ENCODE data around the gene PUS1.

The PUS1 gene

DNA sequence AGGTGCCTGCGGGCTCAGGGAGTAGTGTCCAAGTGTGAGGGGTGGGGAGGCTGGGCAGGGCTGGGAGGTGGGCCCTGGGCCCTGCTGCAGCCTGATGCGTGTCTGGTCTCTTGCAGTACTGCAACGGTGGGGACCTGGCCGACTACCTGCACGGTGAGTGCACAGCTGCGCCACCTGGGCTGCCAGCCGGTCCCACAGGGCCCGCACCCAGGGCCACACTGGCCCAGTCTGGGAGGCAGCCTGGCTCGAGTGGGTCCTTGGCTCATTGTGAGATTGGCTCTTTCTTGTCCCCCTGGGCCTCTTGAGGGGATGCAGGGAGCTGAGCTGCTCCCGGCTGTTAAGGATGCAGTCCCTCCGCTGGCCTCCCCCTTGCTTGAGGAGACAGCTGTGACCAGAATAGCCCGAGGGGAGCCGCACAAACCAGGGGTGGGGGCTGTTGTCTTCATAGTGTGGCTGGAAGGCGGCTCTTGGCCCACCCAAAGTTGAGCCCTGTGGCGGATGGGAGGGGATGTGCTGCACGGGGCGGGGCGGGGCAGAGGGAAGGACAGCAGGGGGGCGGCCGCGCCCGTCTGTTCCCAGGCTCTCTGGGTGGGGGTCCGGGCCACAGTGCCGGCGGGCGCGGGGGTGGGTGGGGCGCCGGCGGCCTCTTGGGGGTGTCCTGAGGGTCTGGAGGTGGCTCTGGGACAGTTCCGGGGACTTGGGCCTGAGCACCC, 21.5 kb upstream of the PUS1 start:
- Histone ChIP-seq H3K4me1 (ENCODE audit: insufficient read depth, low read length) (no peaks in the 10 kb centered on the region), H3K4me3 (ENCODE audit: low read depth in 1 of 2, low read length in 2 of 2) (no peak overlapping the region), H3K9ac (ENCODE audit: low read depth, low read length) (no peak overlapping the region), H4K20me1 (ENCODE audit: insufficient read depth, low read length) (peaks cover 66% of the 10 kb centered on the region), H3K27ac (ENCODE audit: low read length) (no peak overlapping the region), H3K36me3 (ENCODE audit: insufficient read depth, low read length) (peaks cover 82% of the 10 kb centered on the region), H3K9me3 (ENCODE audit: insufficient read depth, low read length, severe bottlenecking) (no peaks in the 10 kb centered on the region), H3K27me3 (ENCODE audit: insufficient read depth, low read length, poor library complexity) (no peaks in the 10 kb centered on the region), H3K79me2 (ENCODE audit: insufficient read depth, low read length) (peaks cover 41% of the 10 kb centered on the region), H2AFZ (ENCODE audit: low read depth, low read length) (no peak overlapping the region), H3K4me2 (ENCODE audit: insufficient read depth, low read length) (no peak overlapping the region)
- ATAC-seq (ENCODE audit: insufficient read depth, low read depth) (no peak; the same call in 2 of the 3 replicates), DNase-seq (no peak)
- no peak for TF ChIP-seq EZH2 (IDR thresholded peaks at IDR 0.05; ENCODE audit: borderline replicate concordance, low read depth, low read length, severe bottlenecking)
- TF ChIP-seq, protein P1, sequence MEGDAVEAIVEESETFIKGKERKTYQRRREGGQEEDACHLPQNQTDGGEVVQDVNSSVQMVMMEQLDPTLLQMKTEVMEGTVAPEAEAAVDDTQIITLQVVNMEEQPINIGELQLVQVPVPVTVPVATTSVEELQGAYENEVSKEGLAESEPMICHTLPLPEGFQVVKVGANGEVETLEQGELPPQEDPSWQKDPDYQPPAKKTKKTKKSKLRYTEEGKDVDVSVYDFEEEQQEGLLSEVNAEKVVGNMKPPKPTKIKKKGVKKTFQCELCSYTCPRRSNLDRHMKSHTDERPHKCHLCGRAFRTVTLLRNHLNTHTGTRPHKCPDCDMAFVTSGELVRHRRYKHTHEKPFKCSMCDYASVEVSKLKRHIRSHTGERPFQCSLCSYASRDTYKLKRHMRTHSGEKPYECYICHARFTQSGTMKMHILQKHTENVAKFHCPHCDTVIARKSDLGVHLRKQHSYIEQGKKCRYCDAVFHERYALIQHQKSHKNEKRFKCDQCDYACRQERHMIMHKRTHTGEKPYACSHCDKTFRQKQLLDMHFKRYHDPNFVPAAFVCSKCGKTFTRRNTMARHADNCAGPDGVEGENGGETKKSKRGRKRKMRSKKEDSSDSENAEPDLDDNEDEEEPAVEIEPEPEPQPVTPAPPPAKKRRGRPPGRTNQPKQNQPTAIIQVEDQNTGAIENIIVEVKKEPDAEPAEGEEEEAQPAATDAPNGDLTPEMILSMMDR (IDR thresholded peaks at IDR 0.05; ENCODE audit: borderline replicate concordance, extremely low read depth, low read length, poor library complexity, severe bottlenecking): no peak

GRCh38 chr12:131908092-131909080, 20.7 kb upstream of the PUS1 start:
- Histone ChIP-seq H3K79me2 (ENCODE audit: insufficient read depth, low read length) (peaks cover 32% of the 10 kb centered on the region), H2AFZ (ENCODE audit: low read depth, low read length) (no peak overlapping the region), H3K27ac (ENCODE audit: low read length) (no peak overlapping the region), H3K36me3 (ENCODE audit: insufficient read depth, low read length) (peaks cover 86% of the 10 kb centered on the region), H3K9ac (ENCODE audit: low read depth, low read length) (no peak overlapping the region), H3K9me3 (ENCODE audit: insufficient read depth, low read length, severe bottlenecking) (no peaks in the 10 kb centered on the region), H3K4me3 (ENCODE audit: low read depth in 1 of 2, low read length in 2 of 2) (no peak overlapping the region), H4K20me1 (ENCODE audit: insufficient read depth, low read length) (peaks cover 58% of the 10 kb centered on the region), H3K27me3 (ENCODE audit: insufficient read depth, low read length, poor library complexity) (no peaks in the 10 kb centered on the region), H3K4me1 (ENCODE audit: insufficient read depth, low read length) (no peaks in the 10 kb centered on the region), H3K4me2 (ENCODE audit: insufficient read depth, low read length) (no peak overlapping the region)
- ATAC-seq (ENCODE audit: insufficient read depth, low read depth) (no peak), DNase-seq (no peak)
- no peak for TF ChIP-seq EZH2 (IDR thresholded peaks at IDR 0.05; ENCODE audit: borderline replicate concordance, low read depth, low read length, severe bottlenecking)
- TF ChIP-seq, protein P1 (IDR thresholded peaks at IDR 0.05; ENCODE audit: borderline replicate concordance, extremely low read depth, low read length, poor library complexity, severe bottlenecking): no peak

- DNase-seq (no peak), ATAC-seq (ENCODE audit: insufficient read depth, low read depth) (no peak)
- Histone ChIP-seq H3K4me2 (ENCODE audit: insufficient read depth, low read length) (no peak overlapping the region), H3K4me1 (ENCODE audit: insufficient read depth, low read length) (no peaks in the 10 kb centered on the region), H3K9ac (ENCODE audit: low read depth, low read length) (no peak overlapping the region), H3K36me3 (ENCODE audit: insufficient read depth, low read length) (peaks cover 91% of the 10 kb centered on the region), H3K4me3 (ENCODE audit: low read depth in 1 of 2, low read length in 2 of 2) (no peak overlapping the region), H3K27ac (ENCODE audit: low read length) (no peak overlapping the region), H2AFZ (ENCODE audit: low read depth, low read length) (no peak overlapping the region), H3K79me2 (ENCODE audit: insufficient read depth, low read length) (peaks cover 24% of the 10 kb centered on the region), H3K27me3 (ENCODE audit: insufficient read depth, low read length, poor library complexity) (no peaks in the 10 kb centered on the region), H4K20me1 (ENCODE audit: insufficient read depth, low read length) (peaks cover 50% of the 10 kb centered on the region), H3K9me3 (ENCODE audit: insufficient read depth, low read length, severe bottlenecking) (no peaks in the 10 kb centered on the region)
- TF ChIP-seq, protein P1 (IDR thresholded peaks at IDR 0.05; ENCODE audit: borderline replicate concordance, extremely low read depth, low read length, poor library complexity, severe bottlenecking): no peak
- no peak for TF ChIP-seq EZH2 (IDR thresholded peaks at IDR 0.05; ENCODE audit: borderline replicate concordance, low read depth, low read length, severe bottlenecking)
Observed at GRCh38 chr12:131909081-131909751, 19.9 kb upstream of the PUS1 start.
